Caco-2 (cell line): ENCODE data around the gene PSTK. TPM values are rescaled to one million over a fixed set of nuclear protein-coding genes. Genes with fewer than 3 reads are reported as not detected.

Source experiments
- BruUV-seq: library from RNA; stranded (reverse); fragments of 400-500 nt; replicated peaks from 2 replicates; lab custom pipeline; 2021; lab: Mats Ljungman, UMichigan
- CTCF ChIA-PET: fragments of 300-600 bp; sonication (Branson Sonifier 250); formaldehyde crosslinking; loops from one replicate; lab custom pipeline; 2022; ENCODE audit warnings: antibody characterized with exemption; lab: Charles Lee
- POLR2A ChIA-PET: fragments of 300-600 bp; sonication (Branson Sonifier 250); formaldehyde crosslinking; loops from one replicate; lab custom pipeline; 2022; ENCODE audit warnings: antibody characterized with exemption; lab: Charles Lee
- DNase-seq, 2 experiments: peaks; one replicate each; pipeline versions ENCODE4 v3.0.0 to v3.0.0-alpha.2; 2020 to 2022
- H3K27me3 ChIP-seq: replicated peaks from 2 replicates; pipeline ENCODE4 v1.6.0; 2011; ENCODE audit warnings: low read length; ENCODE audit not compliant: control insufficient read depth, insufficient read depth
- H3K36me3 ChIP-seq: 2 replicates; pipeline ENCODE4 v1.5.1; 2011; ENCODE audit warnings: low read length; ENCODE audit not compliant: control insufficient read depth, insufficient read depth
- H3K4me1 ChIP-seq: fragments of 250-450 bp; sonication (Bioruptor Pico); 2 replicates; pipeline ENCODE4 v1.5.1; 2020; ENCODE audit warnings: mild to moderate bottlenecking
- H3K4me3 ChIP-seq: 2 replicates; pipeline ENCODE4 v1.5.1; 2011; ENCODE audit warnings: low read depth, mild to moderate bottlenecking, control low read depth, low read length
- H3K9me3 ChIP-seq: fragments of 250-450 bp; sonication (Bioruptor Pico); 2 replicates; pipeline ENCODE4 v1.5.1; 2020; ENCODE audit warnings: mild to moderate bottlenecking, moderate library complexity
- H3K27ac Mint-ChIP-seq: one replicate; pipeline ENCODE4 v1.8.0; 2022; ENCODE audit warnings: mixed read lengths; ENCODE audit not compliant: unreplicated experiment
- H3K27me3 Mint-ChIP-seq: one replicate; pipeline ENCODE4 v1.8.0; 2022; ENCODE audit warnings: mixed read lengths; ENCODE audit not compliant: insufficient read depth, unreplicated experiment
- H3K36me3 Mint-ChIP-seq: one replicate; pipeline ENCODE4 v1.8.0; 2022; ENCODE audit warnings: mild to moderate bottlenecking, mixed read lengths; ENCODE audit not compliant: insufficient read depth, unreplicated experiment
- H3K4me1 Mint-ChIP-seq: one replicate; pipeline ENCODE4 v1.8.0; 2022; ENCODE audit warnings: low read depth, mixed read lengths; ENCODE audit not compliant: unreplicated experiment
- H3K4me3 Mint-ChIP-seq: one replicate; pipeline ENCODE4 v1.8.0; 2022; ENCODE audit warnings: mild to moderate bottlenecking, moderate library complexity, mixed read lengths; ENCODE audit not compliant: unreplicated experiment
- H3K9me3 Mint-ChIP-seq: one replicate; pipeline ENCODE4 v1.8.0; 2022; ENCODE audit warnings: mixed read lengths; ENCODE audit not compliant: unreplicated experiment
- CTCF ChIP-seq, 2 experiments: fragments of 200-600 bp in 1 of 2; IDR thresholded peaks; 1 replicate in 1 of 2; 2 replicates in 1 of 2; pipeline versions ENCODE4 v1.5.1 to v1.8.0; 2011 to 2022; ENCODE audit warnings: antibody characterized with exemption in 1 of 2, control low read depth in 1 of 2, inconsistent platforms in 1 of 2, low read depth in 1 of 2, low read length in 1 of 2, mild to moderate bottlenecking in 1 of 2, moderate library complexity in 1 of 2; ENCODE audit not compliant: insufficient read depth in 1 of 2, severe bottlenecking in 1 of 2, unreplicated experiment in 1 of 2
- intact Hi-C: fragments of 100-400 bp; cut with micrococcal nuclease; formaldehyde crosslinking; loops from one replicate; pipeline ENCODE4 v1.10.0; 2022; ENCODE audit not compliant: unreplicated experiment
- total RNA-seq: library from RNA; stranded (reverse); gene quantifications from 2 replicates; pipeline ENCODE4 v1.2.3, GENCODE V29; 2022

PSTK gene
- total RNA-seq, 1 experiment from 2014 or later, result 8.2 TPM

DNA sequence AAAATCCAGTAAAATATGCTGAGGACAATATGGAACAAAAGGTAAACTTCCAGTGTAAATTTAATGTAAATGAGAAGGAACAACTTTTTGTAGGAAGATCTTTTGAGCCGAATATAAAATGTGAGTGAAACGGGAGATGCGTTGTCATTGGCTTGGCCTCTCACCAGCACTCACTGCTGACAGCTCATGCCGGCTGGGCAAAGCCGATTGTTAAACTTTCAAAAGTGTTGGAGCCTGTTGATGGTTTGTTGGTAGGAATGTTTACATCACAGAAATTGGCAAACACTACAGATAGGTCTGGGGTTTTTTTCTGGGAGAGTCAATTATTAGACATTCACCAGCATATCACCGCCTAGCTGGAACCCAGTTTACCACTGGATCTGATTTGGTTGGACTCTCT is 6.1 kb downstream of the PSTK start:
- no peaks in the 10 kb centered on the region for H3K27me3 Mint-ChIP-seq
- no peak for DNase-seq
- no peaks in the 10 kb centered on the region for H3K36me3 ChIP-seq
- no peaks in the 10 kb centered on the region for H3K4me1 Mint-ChIP-seq
- H3K27ac Mint-ChIP-seq, result no peak overlapping the region
- no peak overlapping the region for H3K4me3 ChIP-seq
- CTCF ChIA-PET, result no interaction called here
- H3K36me3 Mint-ChIP-seq, result peaks cover 11% of the 10 kb centered on the region
- intact Hi-C loops, result no loop called here
- no peaks in the 10 kb centered on the region for H3K4me1 ChIP-seq
- no TSS peak for BruUV-seq
- no peaks in the 10 kb centered on the region for H3K9me3 ChIP-seq
- no peaks in the 10 kb centered on the region for H3K27me3 ChIP-seq
- POLR2A ChIA-PET, result no interaction called here
- H3K9me3 Mint-ChIP-seq, result no peaks in the 10 kb centered on the region
- TF ChIP-seq CTCF (IDR thresholded peaks at IDR 0.05; ENCODE audit: insufficient read depth in 1 of 2, low read depth in 1 of 2, low read length in 1 of 2, severe bottlenecking in 1 of 2, unreplicated experiment in 1 of 2), result no peak
- H3K4me3 Mint-ChIP-seq, result no peak overlapping the region

GRCh38 chr10:122988501-122988900 is 8.3 kb downstream of the PSTK start:
- CTCF ChIA-PET, result no interaction called here
- no peaks in the 10 kb centered on the region for H3K9me3 ChIP-seq
- Mint-ChIP-seq H3K4me3 (no peak overlapping the region), H3K27me3 (no peaks in the 10 kb centered on the region), H3K36me3 (peaks cover 11% of the 10 kb centered on the region), H3K27ac (no peak overlapping the region), H3K9me3 (no peaks in the 10 kb centered on the region), H3K4me1 (no peaks in the 10 kb centered on the region)
- H3K4me3 ChIP-seq, result no peak overlapping the region
- POLR2A ChIA-PET, result no interaction called here
- no TSS peak for BruUV-seq
- no peak for TF ChIP-seq CTCF (IDR thresholded peaks at IDR 0.05; ENCODE audit: insufficient read depth in 1 of 2, low read depth in 1 of 2, low read length in 1 of 2, severe bottlenecking in 1 of 2, unreplicated experiment in 1 of 2)
- H3K4me1 ChIP-seq, result no peaks in the 10 kb centered on the region
- H3K36me3 ChIP-seq, result no peaks in the 10 kb centered on the region
- no peaks in the 10 kb centered on the region for H3K27me3 ChIP-seq
- intact Hi-C loops, result no loop called here
- no peak for DNase-seq

- intact Hi-C loops, result no loop called here
- Histone ChIP-seq H3K4me1 (no peaks in the 10 kb centered on the region), H3K27me3 (no peaks in the 10 kb centered on the region), H3K9me3 (no peaks in the 10 kb centered on the region), H3K4me3 (no peak overlapping the region), H3K36me3 (no peaks in the 10 kb centered on the region)
- BruUV-seq, result no TSS peak
- DNase-seq, result no peak
- Mint-ChIP-seq H3K27ac (no peak overlapping the region), H3K27me3 (no peaks in the 10 kb centered on the region), H3K9me3 (no peaks in the 10 kb centered on the region), H3K36me3 (peaks cover 9% of the 10 kb centered on the region), H3K4me1 (no peaks in the 10 kb centered on the region), H3K4me3 (no peak overlapping the region)
- POLR2A ChIA-PET, result no interaction called here
- no peak for TF ChIP-seq CTCF (IDR thresholded peaks at IDR 0.05; ENCODE audit: insufficient read depth in 1 of 2, low read depth in 1 of 2, low read length in 1 of 2, severe bottlenecking in 1 of 2, unreplicated experiment in 1 of 2)
- CTCF ChIA-PET, result no interaction called here
Measured at GRCh38 chr10:122990278-122990677, 10.1 kb downstream of the PSTK start.
